Tibial nerve (tissue), 4 donors: ENCODE results near the gene RTN3. TPM values are rescaled to one million over a fixed set of nuclear protein-coding genes. Genes with fewer than 3 reads are reported as not detected.
A peak's percentile ranks its signal among the peaks of the same experiment; 100 is the strongest.
"Not testable (repeated sequence)": the region's sequence is repeated elsewhere in the genome, so short reads cannot be mapped to it uniquely, and the experiment has no call there.

Source experiments
- DNase-seq, 2 donors: peaks; one replicate each; pipeline ENCODE4 v3.0.0-alpha.2; 2019; ENCODE audit warnings: low spot score in 2 of 2
- H3K27ac ChIP-seq, 4 donors: fragments of 200-600 bp; sonication (generic) in 3 of 4; one replicate each; pipeline ENCODE4 v1.5.1; 2017 to 2019; ENCODE audit warnings: mild to moderate bottlenecking in 1 of 4
- H3K27me3 ChIP-seq, 2 donors: fragments of 200-600 bp; sonication (generic) in 1 of 2; one replicate each; pipeline versions ENCODE4 v1.5.1 to v1.6.0; 2017 to 2019
- H3K36me3 ChIP-seq, 3 donors: fragments of 200-600 bp; sonication (generic); one replicate each; pipeline ENCODE4 v1.5.1; 2018 to 2019
- H3K4me1 ChIP-seq, 4 donors: fragments of 200-600 bp; sonication (generic) in 3 of 4; one replicate each; pipeline ENCODE4 v1.5.1; 2017 to 2019
- H3K4me3 ChIP-seq, 4 donors: fragments of 200-600 bp; sonication (generic) in 3 of 4; one replicate each; pipeline ENCODE4 v1.5.1; 2017 to 2019; ENCODE audit warnings: mild to moderate bottlenecking in 1 of 4, moderate library complexity in 1 of 4
- H3K9me3 ChIP-seq, 4 donors: fragments of 200-600 bp; sonication (generic) in 3 of 4; one replicate each; pipeline ENCODE4 v1.5.1; 2017 to 2019
- CTCF ChIP-seq, 5 experiments: fragments of 200-600 bp in 3 of 5; fragments of 450-650 bp in 2 of 5; sonication (generic) in 3 of 5; IDR thresholded peaks; one replicate each; pipeline ENCODE4 v1.5.1; 2016 to 2019; ENCODE audit warnings: antibody characterized with exemption in 5 of 5, mild to moderate bottlenecking in 3 of 5, moderate library complexity in 2 of 5
- EP300 ChIP-seq, 2 donors: sonication (generic); formaldehyde crosslinking; IDR thresholded peaks; one replicate each; pipeline ENCODE4 v1.6.1; 2017; ENCODE audit warnings: antibody characterized with exemption in 2 of 2, mild to moderate bottlenecking in 1 of 2
- POLR2A ChIP-seq, 2 donors: fragments of 450-650 bp; IDR thresholded peaks; one replicate each; pipeline ENCODE4 v1.6.1; 2017; ENCODE audit warnings: antibody characterized with exemption in 2 of 2, mild to moderate bottlenecking in 2 of 2, moderate library complexity in 2 of 2
- WGBS, 2 donors: methylation state at CpG; one replicate each; pipeline ENCODE4 v1.1.5; 2018; 5-methylcytosine and 5-hydroxymethylcytosine counted together
- total RNA-seq, 4 donors: library from RNA; depleted of rRNA; stranded (reverse); fragments of >200 nt; gene quantifications; one replicate each; pipeline ENCODE4 v1.1.0, GENCODE V29; 2016

RTN3 gene
- total RNA-seq, 4 donors from 2014 or later = 88.8 to 148 (median 116) TPM

- peak; percentile 68 to 98 (median 96) for TF ChIP-seq CTCF (IDR thresholded peaks at IDR 0.05)
- no peak for TF ChIP-seq POLR2A (IDR thresholded peaks at IDR 0.05)
- H3K9me3 ChIP-seq = no peaks in the 10 kb centered on the region
- H3K4me1 ChIP-seq = peaks cover 0 to 52% (median 28%) of the 10 kb centered on the region in 4 donors
- peak in 1 of 2 donors; percentile 32 for DNase-seq
- 1% methylated on average over 39 to 47 of the region's 113 CpGs for WGBS, 2 donors
- peak within 1 kb of the TSS; percentile 65 to 95 (median 87) for H3K27ac ChIP-seq
- H3K27me3 ChIP-seq = no peaks in the 10 kb centered on the region
- H3K36me3 ChIP-seq = no peaks in the 10 kb centered on the region
- H3K4me3 ChIP-seq = peak within 1 kb of the TSS; percentile 57 to 86 (median 77)
Measured at GRCh38 chr11:63768237-63769041, 87.1 kb downstream of the RTN3 start, which contains the start of gene ZFTA. ZFTA (minus strand) TSS chr11:63768775; CDS start chr11:63768622, 153 bp downstream.

- no peaks in the 10 kb centered on the region for H3K9me3 ChIP-seq
- peak overlapping the region; percentile 57 to 86 (median 74) for H3K4me3 ChIP-seq
- H3K27me3 ChIP-seq = no peaks in the 10 kb centered on the region
- H3K4me1 ChIP-seq = peaks cover 0 to 44% (median 25%) of the 10 kb centered on the region in 4 donors
- TF ChIP-seq CTCF (IDR thresholded peaks at IDR 0.05) = peak in 2 of 5 experiments; percentile 8 to 9
- no peak for TF ChIP-seq EP300 (IDR thresholded peaks at IDR 0.05)
- no peaks in the 10 kb centered on the region for H3K36me3 ChIP-seq
- H3K27ac ChIP-seq = peak overlapping the region in 3 of 4 donors; percentile 67 to 92 (median 74)
- no peak for DNase-seq
- 1 to 2% methylated on average over 12 to 15 of the region's 82 CpGs for WGBS, 2 donors
Measured at GRCh38 chr11:63769042-63769713, 87.9 kb downstream of the RTN3 start.

GRCh38 chr11:63769714-63770455 lies 88.6 kb downstream of the RTN3 start:
- Histone ChIP-seq H3K36me3 (no peaks in the 10 kb centered on the region), H3K27ac (peak overlapping the region in 3 of 4 donors; percentile 67 to 92 (median 70)), H3K4me1 (peaks cover 0 to 37% (median 25%) of the 10 kb centered on the region in 4 donors), H3K9me3 (no peaks in the 10 kb centered on the region), H3K4me3 (peak overlapping the region; percentile 57 to 86 (median 74)), H3K27me3 (no peaks in the 10 kb centered on the region)
- WGBS, 2 donors = 31 to 33% methylated on average over 23 of the region's 35 CpGs
- TF ChIP-seq EP300 (IDR thresholded peaks at IDR 0.05) (no peak), POLR2A (IDR thresholded peaks at IDR 0.05) (no peak), CTCF (IDR thresholded peaks at IDR 0.05) (no peak)
- DNase-seq = no peak

GRCh38 chr11:63770763-63771162 lies 89.5 kb downstream of the RTN3 start:
- 78% methylated on average over 7 of the region's 7 CpGs for WGBS, 2 donors
- Histone ChIP-seq H3K27me3 (no peaks in the 10 kb centered on the region), H3K27ac (peak overlapping the region in 1 of 4 donors; percentile 70), H3K36me3 (no peaks in the 10 kb centered on the region), H3K4me3 (no peak overlapping the region), H3K4me1 (peaks cover 0 to 28% (median 21%) of the 10 kb centered on the region in 4 donors), H3K9me3 (no peaks in the 10 kb centered on the region)
- TF ChIP-seq EP300 (IDR thresholded peaks at IDR 0.05) (no peak), CTCF (IDR thresholded peaks at IDR 0.05) (no peak), POLR2A (IDR thresholded peaks at IDR 0.05) (no peak)
- DNase-seq = no peak

GRCh38 chr11:63771741-63772318 lies 90.5 kb downstream of the RTN3 start:
- 79 to 80% methylated on average over 2 of the region's 2 CpGs for WGBS, 2 donors
- not testable (repeated sequence) for DNase-seq

More at GRCh38 chr11:63771741-63772318, 90.5 kb downstream of the RTN3 start:
- not testable (repeated sequence) for H3K9me3 ChIP-seq, H3K4me3 ChIP-seq, H3K27ac ChIP-seq, H3K27me3 ChIP-seq, H3K36me3 ChIP-seq
- peaks cover 0 to 18% (median 14%) of the 10 kb centered on the region in 4 donors for H3K4me1 ChIP-seq
